ENCODE results near the gene CD209. TPM values are rescaled to one million over a fixed set of nuclear protein-coding genes. Genes with fewer than 3 reads are reported as not detected.

CD209 gene
- total RNA-seq, 4 donors from 2014 or later, result 4.0 to 13.1 (median 8.4) TPM

DNA sequence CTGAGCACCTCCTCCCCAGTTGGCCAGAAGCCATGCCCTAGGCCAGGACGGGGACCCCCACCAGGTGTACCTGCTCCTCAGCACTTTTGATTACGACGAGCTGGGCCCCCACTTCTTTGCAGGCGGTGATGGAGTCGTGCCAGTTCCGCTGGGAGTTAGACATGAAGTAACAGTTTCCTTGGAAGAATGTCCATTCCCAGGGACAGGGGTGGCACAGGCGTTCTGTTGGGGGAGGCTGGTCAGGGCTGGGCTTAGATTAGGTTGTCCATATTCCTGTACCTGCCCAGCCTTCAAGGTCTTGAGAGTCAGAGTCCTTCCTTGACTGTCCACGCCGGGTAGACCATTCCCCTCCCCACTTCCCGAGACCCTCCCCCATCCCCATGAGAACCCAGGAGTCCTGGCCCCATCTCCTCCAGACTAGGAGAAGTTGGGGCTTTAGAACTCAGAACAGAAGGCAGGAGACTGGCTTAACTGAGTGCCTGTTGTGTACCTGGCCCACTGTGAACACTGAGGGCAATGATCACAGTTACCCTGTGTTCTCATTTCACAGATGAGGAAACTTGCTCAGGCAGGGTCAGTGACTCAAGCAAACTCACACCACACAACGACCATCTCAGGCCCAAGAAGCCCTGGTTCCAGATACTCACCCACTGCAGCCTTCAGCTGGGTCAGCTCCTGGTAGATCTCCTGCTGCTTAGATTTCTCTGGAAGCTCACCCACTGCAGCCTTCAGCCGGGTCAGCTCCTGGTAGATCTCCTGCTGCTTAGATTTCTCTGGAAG, 2.3 kb downstream of the CD209 start:
- no peaks in the 10 kb centered on the region for H3K36me3 ChIP-seq
- DNase-seq (ENCODE audit: extremely low spot score), result no peak
- peaks cover 0 to 61% (median 0%) of the 10 kb centered on the region in 4 donors for H3K27me3 ChIP-seq
- no peaks in the 10 kb centered on the region for H3K9me3 ChIP-seq
- intact Hi-C loops (cut with DNase I), result no loop called here
- TF ChIP-seq, protein P1, sequence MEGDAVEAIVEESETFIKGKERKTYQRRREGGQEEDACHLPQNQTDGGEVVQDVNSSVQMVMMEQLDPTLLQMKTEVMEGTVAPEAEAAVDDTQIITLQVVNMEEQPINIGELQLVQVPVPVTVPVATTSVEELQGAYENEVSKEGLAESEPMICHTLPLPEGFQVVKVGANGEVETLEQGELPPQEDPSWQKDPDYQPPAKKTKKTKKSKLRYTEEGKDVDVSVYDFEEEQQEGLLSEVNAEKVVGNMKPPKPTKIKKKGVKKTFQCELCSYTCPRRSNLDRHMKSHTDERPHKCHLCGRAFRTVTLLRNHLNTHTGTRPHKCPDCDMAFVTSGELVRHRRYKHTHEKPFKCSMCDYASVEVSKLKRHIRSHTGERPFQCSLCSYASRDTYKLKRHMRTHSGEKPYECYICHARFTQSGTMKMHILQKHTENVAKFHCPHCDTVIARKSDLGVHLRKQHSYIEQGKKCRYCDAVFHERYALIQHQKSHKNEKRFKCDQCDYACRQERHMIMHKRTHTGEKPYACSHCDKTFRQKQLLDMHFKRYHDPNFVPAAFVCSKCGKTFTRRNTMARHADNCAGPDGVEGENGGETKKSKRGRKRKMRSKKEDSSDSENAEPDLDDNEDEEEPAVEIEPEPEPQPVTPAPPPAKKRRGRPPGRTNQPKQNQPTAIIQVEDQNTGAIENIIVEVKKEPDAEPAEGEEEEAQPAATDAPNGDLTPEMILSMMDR (IDR thresholded peaks at IDR 0.05), result no peak
- TF ChIP-seq POLR2AphosphoS5 (IDR thresholded peaks at IDR 0.05) (no peak), EP300 (IDR thresholded peaks at IDR 0.05) (no peak)
- no peaks in the 10 kb centered on the region for H3K4me1 ChIP-seq
- no peak overlapping the region for H3K4me3 ChIP-seq
- WGBS, result 70% methylated on average over 12 of the region's 12 CpGs
- no peak overlapping the region for H3K27ac ChIP-seq (replicated peaks in 1 of 4)

DNA sequence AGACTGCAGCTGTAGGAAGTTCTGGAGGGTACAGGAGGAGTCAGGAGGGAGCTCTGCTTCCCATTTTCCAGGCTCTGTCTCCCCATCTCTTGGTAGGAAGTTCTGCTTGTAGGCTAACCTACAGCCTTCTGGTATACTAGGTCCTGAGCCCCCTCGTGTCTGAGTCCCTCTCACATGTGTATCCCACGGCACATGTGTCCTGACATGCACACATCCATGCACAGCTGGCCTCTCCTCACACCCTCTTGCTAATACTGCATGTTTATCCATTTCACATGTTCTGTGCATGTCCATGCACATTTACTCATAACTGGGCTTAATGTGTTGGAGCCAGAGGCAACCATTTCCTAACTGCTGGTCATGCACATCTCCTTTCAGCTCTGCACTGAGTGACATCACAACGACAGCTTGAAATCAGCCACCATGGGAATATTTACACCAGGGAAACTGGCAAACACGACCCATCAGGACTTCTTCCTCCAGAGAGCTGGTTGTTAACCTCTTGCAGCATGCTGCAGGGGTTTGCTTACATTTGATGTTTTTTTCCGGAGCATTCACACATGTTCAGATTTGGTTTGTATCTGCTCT, 3.0 kb downstream of the CD209 start:
- intact Hi-C loops (cut with DNase I), result no loop called here
- no peak for DNase-seq (ENCODE audit: extremely low spot score)
- H3K4me1 ChIP-seq, result no peaks in the 10 kb centered on the region
- no peaks in the 10 kb centered on the region for H3K36me3 ChIP-seq
- no peaks in the 10 kb centered on the region for H3K9me3 ChIP-seq
- H3K27ac ChIP-seq (replicated peaks in 1 of 4), result no peak overlapping the region
- TF ChIP-seq, protein P1 (IDR thresholded peaks at IDR 0.05), result no peak
- TF ChIP-seq POLR2A (IDR thresholded peaks at IDR 0.05; ENCODE audit: low read depth) (no peak), EP300 (IDR thresholded peaks at IDR 0.05) (no peak), POLR2AphosphoS5 (IDR thresholded peaks at IDR 0.05) (no peak)
- WGBS, result 70% methylated on average over 5 of the region's 5 CpGs
- H3K27me3 ChIP-seq, result peaks cover 0 to 61% (median 0%) of the 10 kb centered on the region in 4 donors
- no peak overlapping the region for H3K4me3 ChIP-seq

DNA sequence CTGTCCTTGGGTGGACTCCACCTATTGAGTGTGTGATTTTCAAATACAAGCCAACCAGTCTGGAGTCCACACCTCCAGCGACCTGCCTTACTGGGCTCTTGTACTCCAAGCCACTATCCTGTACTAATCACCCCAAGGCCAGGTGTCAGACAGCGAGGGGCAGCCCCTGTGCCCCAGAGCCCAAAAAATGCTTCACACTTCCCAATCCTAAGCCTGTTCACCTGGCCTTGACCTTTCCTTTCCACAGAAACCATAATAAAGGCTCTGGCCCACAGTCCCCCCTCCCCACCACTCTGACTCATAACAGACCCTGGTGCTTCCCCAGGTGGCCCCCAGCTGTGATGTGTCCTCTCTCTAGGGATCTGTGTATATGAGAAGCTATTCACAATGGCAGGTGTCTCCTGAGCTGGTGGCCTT, 3.9 kb downstream of the CD209 start:
- H3K36me3 ChIP-seq, result no peaks in the 10 kb centered on the region
- H3K4me1 ChIP-seq, result no peaks in the 10 kb centered on the region
- DNase-seq (ENCODE audit: extremely low spot score), result no peak
- H3K9me3 ChIP-seq, result no peaks in the 10 kb centered on the region
- intact Hi-C loops (cut with DNase I), result no loop called here
- H3K27me3 ChIP-seq, result peaks cover 0 to 60% (median 0%) of the 10 kb centered on the region in 4 donors
- WGBS, result 78% methylated on average over 2 of the region's 2 CpGs
- no peak overlapping the region for H3K27ac ChIP-seq (replicated peaks in 1 of 4)
- no peak overlapping the region for H3K4me3 ChIP-seq
- TF ChIP-seq POLR2AphosphoS5 (IDR thresholded peaks at IDR 0.05) (no peak), POLR2A (IDR thresholded peaks at IDR 0.05; ENCODE audit: low read depth) (no peak), EP300 (IDR thresholded peaks at IDR 0.05) (no peak)
- TF ChIP-seq, protein P1 (IDR thresholded peaks at IDR 0.05), result no peak

GRCh38 chr19:7742991-7743390, 4.3 kb downstream of the CD209 start:
- Histone ChIP-seq H3K4me1 (no peaks in the 10 kb centered on the region), H3K9me3 (no peaks in the 10 kb centered on the region), H3K27ac (replicated peaks in 1 of 4) (no peak overlapping the region), H3K27me3 (peaks cover 0 to 58% (median 0%) of the 10 kb centered on the region in 4 donors), H3K36me3 (no peaks in the 10 kb centered on the region), H3K4me3 (no peak overlapping the region)
- intact Hi-C loops (cut with DNase I), result no loop called here
- 76% methylated on average over 11 of the region's 11 CpGs for WGBS
- TF ChIP-seq, protein P1 (IDR thresholded peaks at IDR 0.05), result no peak
- no peak for TF ChIP-seq EP300 (IDR thresholded peaks at IDR 0.05)
- no peak for TF ChIP-seq POLR2A (IDR thresholded peaks at IDR 0.05; ENCODE audit: low read depth)
- no peak for TF ChIP-seq POLR2AphosphoS5 (IDR thresholded peaks at IDR 0.05)
- no peak for DNase-seq (ENCODE audit: extremely low spot score)
